HCT116 (cell line): Measurements from ENCODE around the gene OPN1MW2. TPM values are rescaled to one million over a fixed set of nuclear protein-coding genes. Genes with fewer than 3 reads are reported as not detected.
"Not testable (repeated sequence)": the region's sequence is repeated elsewhere in the genome, so short reads cannot be mapped to it uniquely, and the experiment has no call there.

Source experiments
- ATAC-seq: fragments of 200-7000 bp; cut with Tn5 transposase; 2 replicates; pipeline ENCODE4 v1.9.1; 2020; ENCODE audit warnings: mild to moderate bottlenecking, moderate library complexity
- BruUV-seq: library from RNA; stranded (reverse); fragments of 400-500 nt; replicated peaks from 2 replicates; lab custom pipeline; 2021; lab: Mats Ljungman, UMichigan
- CTCF ChIA-PET: fragments of 300-600 bp; sonication (Branson Sonifier 250); formaldehyde crosslinking; loops from one replicate; lab custom pipeline; 2021; ENCODE audit warnings: antibody characterized with exemption; lab: Charles Lee
- POLR2A ChIA-PET: fragments of 300-600, 350-600 bp; sonication (Branson Sonifier 250); formaldehyde crosslinking; loops from one replicate; lab custom pipeline; 2021; ENCODE audit warnings: antibody characterized with exemption; lab: Charles Lee
- RAD21 ChIA-PET, 2 experiments: fragments of 300-600 bp; sonication (Branson Sonifier 250); formaldehyde crosslinking; loops; one replicate each; lab custom pipeline; 2023; ENCODE audit warnings: low total read pairs in 2 of 2; ENCODE audit not compliant: uncharacterized antibody in 2 of 2, unreplicated experiment in 2 of 2, low non-redundant PET in 1 of 2; lab: Charles Lee
- DNase-seq: peaks from one replicate; pipeline ENCODE4 v3.0.0-alpha.2; 2010; ENCODE audit warnings: low read depth, low spot score
- H2AFZ ChIP-seq: fragments of 200-600 bp; shearing (Covaris generic), sonication (generic); 2 replicates; pipeline ENCODE4 v1.6.1; 2017; ENCODE audit warnings: low read depth, mixed run types, mixed read lengths, antibody characterized with exemption, low read length; ENCODE audit not compliant: poor library complexity, severe bottlenecking
- H3K27ac ChIP-seq: 2 replicates; pipeline ENCODE4 v1.5.1; 2012; ENCODE audit warnings: low read depth, low read length
- H3K27me3 ChIP-seq: fragments of 200-600 bp; sonication (generic); 2 replicates; pipeline ENCODE4 v1.6.1; 2016; ENCODE audit warnings: mixed run types, low read length, mixed read lengths; ENCODE audit not compliant: insufficient read depth
- H3K36me3 ChIP-seq, 2 experiments: fragments of 200-500 bp in 1 of 2; fragments of 200-600 bp in 1 of 2; sonication (Bioruptor generic) in 1 of 2; sonication (generic) in 1 of 2; 2 replicates each; pipeline versions ENCODE4 v1.5.1 to v1.6.1; 2014 to 2016; ENCODE audit warnings: low read length in 2 of 2, inconsistent platforms in 1 of 2, mixed read lengths in 1 of 2, mixed run types in 1 of 2; ENCODE audit not compliant: insufficient read depth in 2 of 2, control insufficient read depth in 1 of 2
- H3K4me1 ChIP-seq, 2 experiments: fragments of 200-600 bp in 1 of 2; sonication (generic) in 1 of 2; 2 replicates each; pipeline versions ENCODE4 v1.5.1 to v1.6.1; 2012 to 2017; ENCODE audit warnings: low read length in 2 of 2, inconsistent platforms in 1 of 2, mild to moderate bottlenecking in 1 of 2, mixed read lengths in 1 of 2, mixed run types in 1 of 2, moderate library complexity in 1 of 2; ENCODE audit not compliant: insufficient read depth in 2 of 2, control insufficient read depth in 1 of 2
- H3K4me2 ChIP-seq: fragments of 200-600 bp; sonication (generic); 2 replicates; pipeline ENCODE4 v1.6.1; 2017; ENCODE audit warnings: mixed run types, low read length, mixed read lengths
- H3K4me3 ChIP-seq, 2 experiments: fragments of 200-600 bp in 1 of 2; sonication (generic) in 1 of 2; replicated peaks in 1 of 2; 2 replicates each; pipeline ENCODE4 v1.5.1; 2011 to 2016; ENCODE audit warnings: low read length in 2 of 2, control low read depth in 1 of 2, low read depth in 1 of 2, mild to moderate bottlenecking in 1 of 2, mixed read lengths in 1 of 2, mixed run types in 1 of 2
- H3K79me2 ChIP-seq: fragments of 200-600 bp; sonication (generic); 2 replicates; pipeline ENCODE4 v1.6.1; 2017; ENCODE audit warnings: mild to moderate bottlenecking, mixed run types, low read length, moderate library complexity, mixed read lengths; ENCODE audit not compliant: insufficient read depth
- H3K9ac ChIP-seq: fragments of 200-600 bp; sonication (generic); 2 replicates; pipeline ENCODE4 v1.6.1; 2016; ENCODE audit warnings: low read length, mixed read lengths
- H3K9me2 ChIP-seq: fragments of 200-600 bp; sonication (generic), shearing (Covaris generic); 2 replicates; pipeline ENCODE4 v1.6.1; 2017; ENCODE audit warnings: mixed run types, mild to moderate bottlenecking, moderate library complexity; ENCODE audit not compliant: insufficient read depth
- H3K9me3 ChIP-seq, 2 experiments: fragments of 200-500 bp in 1 of 2; fragments of 200-600 bp in 1 of 2; sonication (Bioruptor generic) in 1 of 2; sonication (generic) in 1 of 2; 2 replicates each; pipeline ENCODE4 v1.6.1; 2014 to 2017; ENCODE audit warnings: low read length in 2 of 2, mixed read lengths in 2 of 2, inconsistent platforms in 1 of 2, low read depth in 1 of 2, mild to moderate bottlenecking in 1 of 2, mixed run types in 1 of 2, moderate library complexity in 1 of 2; ENCODE audit not compliant: control insufficient read depth in 1 of 2, insufficient read depth in 1 of 2
- H4K20me1 ChIP-seq: fragments of 200-600 bp; sonication (generic), shearing (Covaris generic); 2 replicates; pipeline ENCODE4 v1.6.1; 2017; ENCODE audit warnings: mixed run types, mild to moderate bottlenecking, moderate library complexity; ENCODE audit not compliant: insufficient read depth
- intact Hi-C: fragments of 100-400 bp; cut with micrococcal nuclease; formaldehyde crosslinking; loops from 2 replicates; pipeline ENCODE4 v1.10.0; 2022
- total RNA-seq: library from RNA; stranded (reverse); gene quantifications from one replicate; pipeline ENCODE4 v1.2.1, GENCODE V29; 2021; ENCODE audit not compliant: unreplicated experiment

The OPN1MW2 gene
- total RNA-seq, 1 experiment from 2014 or later = not detected

GRCh38 chrX:154226706-154227105 is 7.2 kb downstream of the OPN1MW2 start:
- H3K4me2 ChIP-seq, ATAC-seq, CTCF ChIA-PET, H3K27ac ChIP-seq, H3K27me3 ChIP-seq, POLR2A ChIA-PET, H3K4me3 ChIP-seq, H3K9me2 ChIP-seq, H4K20me1 ChIP-seq, intact Hi-C loops, RAD21 ChIA-PET, H2AFZ ChIP-seq, H3K9me3 ChIP-seq, BruUV-seq, H3K79me2 ChIP-seq, H3K4me1 ChIP-seq, H3K9ac ChIP-seq, H3K36me3 ChIP-seq, DNase-seq: not testable (repeated sequence)

GRCh38 chrX:154231443-154231842 is 11.9 kb downstream of the OPN1MW2 start:
- H3K9me2 ChIP-seq, H2AFZ ChIP-seq, H3K27me3 ChIP-seq, H3K79me2 ChIP-seq, RAD21 ChIA-PET, DNase-seq, H3K9me3 ChIP-seq, H3K36me3 ChIP-seq, H3K4me2 ChIP-seq, CTCF ChIA-PET, H3K9ac ChIP-seq, H3K27ac ChIP-seq, H3K4me3 ChIP-seq, BruUV-seq, ATAC-seq, H3K4me1 ChIP-seq, POLR2A ChIA-PET, H4K20me1 ChIP-seq, intact Hi-C loops: not testable (repeated sequence)

- H3K27me3 ChIP-seq, ATAC-seq, H3K4me1 ChIP-seq, H3K9me3 ChIP-seq, H3K27ac ChIP-seq, H3K4me3 ChIP-seq, H3K79me2 ChIP-seq, RAD21 ChIA-PET, CTCF ChIA-PET, H4K20me1 ChIP-seq, H3K9ac ChIP-seq, intact Hi-C loops, BruUV-seq, H3K4me2 ChIP-seq, H3K36me3 ChIP-seq, H2AFZ ChIP-seq, DNase-seq, POLR2A ChIA-PET, H3K9me2 ChIP-seq: not testable (repeated sequence)
Measured at GRCh38 chrX:154233620-154234019, 14.1 kb downstream of the OPN1MW2 start.

GRCh38 chrX:154238939-154239559 is 19.5 kb downstream of the OPN1MW2 start:
- H3K4me2 ChIP-seq, DNase-seq, H3K9ac ChIP-seq, H3K79me2 ChIP-seq, CTCF ChIA-PET, H3K4me1 ChIP-seq, H3K36me3 ChIP-seq, H4K20me1 ChIP-seq, RAD21 ChIA-PET, H3K4me3 ChIP-seq, H2AFZ ChIP-seq, H3K27me3 ChIP-seq, POLR2A ChIA-PET, intact Hi-C loops, H3K9me2 ChIP-seq, BruUV-seq, H3K27ac ChIP-seq, H3K9me3 ChIP-seq: not testable (repeated sequence)
- 0 out of 2 replicates have a peak, but pooled peaks have one; percentile 47 for ATAC-seq
